Measurements from ENCODE around the gene FAM193B.

Gene FAM193B

GRCh38 chr5:177590406-177590805, 36.0 kb upstream of the FAM193B start:
- ATAC-seq: no peak
- TF ChIP-seq PPARA (CRISPR knock-in tag; IDR thresholded peaks at IDR 0.05; ENCODE audit: borderline replicate concordance): no peak
- TF ChIP-seq, protein P1, sequence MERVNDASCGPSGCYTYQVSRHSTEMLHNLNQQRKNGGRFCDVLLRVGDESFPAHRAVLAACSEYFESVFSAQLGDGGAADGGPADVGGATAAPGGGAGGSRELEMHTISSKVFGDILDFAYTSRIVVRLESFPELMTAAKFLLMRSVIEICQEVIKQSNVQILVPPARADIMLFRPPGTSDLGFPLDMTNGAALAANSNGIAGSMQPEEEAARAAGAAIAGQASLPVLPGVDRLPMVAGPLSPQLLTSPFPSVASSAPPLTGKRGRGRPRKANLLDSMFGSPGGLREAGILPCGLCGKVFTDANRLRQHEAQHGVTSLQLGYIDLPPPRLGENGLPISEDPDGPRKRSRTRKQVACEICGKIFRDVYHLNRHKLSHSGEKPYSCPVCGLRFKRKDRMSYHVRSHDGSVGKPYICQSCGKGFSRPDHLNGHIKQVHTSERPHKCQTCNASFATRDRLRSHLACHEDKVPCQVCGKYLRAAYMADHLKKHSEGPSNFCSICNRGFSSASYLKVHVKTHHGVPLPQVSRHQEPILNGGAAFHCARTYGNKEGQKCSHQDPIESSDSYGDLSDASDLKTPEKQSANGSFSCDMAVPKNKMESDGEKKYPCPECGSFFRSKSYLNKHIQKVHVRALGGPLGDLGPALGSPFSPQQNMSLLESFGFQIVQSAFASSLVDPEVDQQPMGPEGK (CRISPR knock-in tag; IDR thresholded peaks at IDR 0.05; ENCODE audit: borderline replicate concordance): no peak
- TF ChIP-seq, protein P2, sequence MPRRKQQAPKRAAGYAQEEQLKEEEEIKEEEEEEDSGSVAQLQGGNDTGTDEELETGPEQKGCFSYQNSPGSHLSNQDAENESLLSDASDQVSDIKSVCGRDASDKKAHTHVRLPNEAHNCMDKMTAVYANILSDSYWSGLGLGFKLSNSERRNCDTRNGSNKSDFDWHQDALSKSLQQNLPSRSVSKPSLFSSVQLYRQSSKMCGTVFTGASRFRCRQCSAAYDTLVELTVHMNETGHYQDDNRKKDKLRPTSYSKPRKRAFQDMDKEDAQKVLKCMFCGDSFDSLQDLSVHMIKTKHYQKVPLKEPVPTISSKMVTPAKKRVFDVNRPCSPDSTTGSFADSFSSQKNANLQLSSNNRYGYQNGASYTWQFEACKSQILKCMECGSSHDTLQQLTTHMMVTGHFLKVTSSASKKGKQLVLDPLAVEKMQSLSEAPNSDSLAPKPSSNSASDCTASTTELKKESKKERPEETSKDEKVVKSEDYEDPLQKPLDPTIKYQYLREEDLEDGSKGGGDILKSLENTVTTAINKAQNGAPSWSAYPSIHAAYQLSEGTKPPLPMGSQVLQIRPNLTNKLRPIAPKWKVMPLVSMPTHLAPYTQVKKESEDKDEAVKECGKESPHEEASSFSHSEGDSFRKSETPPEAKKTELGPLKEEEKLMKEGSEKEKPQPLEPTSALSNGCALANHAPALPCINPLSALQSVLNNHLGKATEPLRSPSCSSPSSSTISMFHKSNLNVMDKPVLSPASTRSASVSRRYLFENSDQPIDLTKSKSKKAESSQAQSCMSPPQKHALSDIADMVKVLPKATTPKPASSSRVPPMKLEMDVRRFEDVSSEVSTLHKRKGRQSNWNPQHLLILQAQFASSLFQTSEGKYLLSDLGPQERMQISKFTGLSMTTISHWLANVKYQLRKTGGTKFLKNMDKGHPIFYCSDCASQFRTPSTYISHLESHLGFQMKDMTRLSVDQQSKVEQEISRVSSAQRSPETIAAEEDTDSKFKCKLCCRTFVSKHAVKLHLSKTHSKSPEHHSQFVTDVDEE (CRISPR knock-in tag; IDR thresholded peaks at IDR 0.05): no peak

- no peak for TF ChIP-seq TCF4 (CRISPR knock-in tag; IDR thresholded peaks at IDR 0.05; ENCODE audit: borderline replicate concordance)
- no peak for TF ChIP-seq POU6F1 (CRISPR knock-in tag; IDR thresholded peaks at IDR 0.05; ENCODE audit: borderline replicate concordance, low read depth)
- TF ChIP-seq ZFP30 (CRISPR knock-in tag; IDR thresholded peaks at IDR 0.05): no peak
- TF ChIP-seq, protein P3, sequence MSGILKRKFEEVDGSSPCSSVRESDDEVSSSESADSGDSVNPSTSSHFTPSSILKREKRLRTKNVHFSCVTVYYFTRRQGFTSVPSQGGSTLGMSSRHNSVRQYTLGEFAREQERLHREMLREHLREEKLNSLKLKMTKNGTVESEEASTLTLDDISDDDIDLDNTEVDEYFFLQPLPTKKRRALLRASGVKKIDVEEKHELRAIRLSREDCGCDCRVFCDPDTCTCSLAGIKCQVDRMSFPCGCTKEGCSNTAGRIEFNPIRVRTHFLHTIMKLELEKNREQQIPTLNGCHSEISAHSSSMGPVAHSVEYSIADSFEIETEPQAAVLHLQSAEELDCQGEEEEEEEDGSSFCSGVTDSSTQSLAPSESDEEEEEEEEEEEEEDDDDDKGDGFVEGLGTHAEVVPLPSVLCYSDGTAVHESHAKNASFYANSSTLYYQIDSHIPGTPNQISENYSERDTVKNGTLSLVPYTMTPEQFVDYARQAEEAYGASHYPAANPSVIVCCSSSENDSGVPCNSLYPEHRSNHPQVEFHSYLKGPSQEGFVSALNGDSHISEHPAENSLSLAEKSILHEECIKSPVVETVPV (CRISPR knock-in tag; IDR thresholded peaks at IDR 0.05): no peak
- TF ChIP-seq ZNF70 (CRISPR knock-in tag; IDR thresholded peaks at IDR 0.05): no peak
- no peak for ATAC-seq
Observed at GRCh38 chr5:177588413-177588909, 34.1 kb upstream of the FAM193B start.

GRCh38 chr5:177578316-177578715, 24.0 kb upstream of the FAM193B start:
- ATAC-seq: no peak
- TF ChIP-seq, protein P3 (CRISPR knock-in tag; IDR thresholded peaks at IDR 0.05): no peak
- TF ChIP-seq, protein P4, sequence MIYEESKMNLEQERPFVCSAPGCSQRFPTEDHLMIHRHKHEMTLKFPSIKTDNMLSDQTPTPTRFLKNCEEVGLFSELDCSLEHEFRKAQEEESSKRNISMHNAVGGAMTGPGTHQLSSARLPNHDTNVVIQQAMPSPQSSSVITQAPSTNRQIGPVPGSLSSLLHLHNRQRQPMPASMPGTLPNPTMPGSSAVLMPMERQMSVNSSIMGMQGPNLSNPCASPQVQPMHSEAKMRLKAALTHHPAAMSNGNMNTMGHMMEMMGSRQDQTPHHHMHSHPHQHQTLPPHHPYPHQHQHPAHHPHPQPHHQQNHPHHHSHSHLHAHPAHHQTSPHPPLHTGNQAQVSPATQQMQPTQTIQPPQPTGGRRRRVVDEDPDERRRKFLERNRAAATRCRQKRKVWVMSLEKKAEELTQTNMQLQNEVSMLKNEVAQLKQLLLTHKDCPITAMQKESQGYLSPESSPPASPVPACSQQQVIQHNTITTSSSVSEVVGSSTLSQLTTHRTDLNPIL (CRISPR knock-in tag; IDR thresholded peaks at IDR 0.05; ENCODE audit: low read depth): no peak
- no peak for TF ChIP-seq PPARA (CRISPR knock-in tag; IDR thresholded peaks at IDR 0.05; ENCODE audit: borderline replicate concordance)
- no peak for TF ChIP-seq CSDC2 (CRISPR knock-in tag; IDR thresholded peaks at IDR 0.05)
- no peak for TF ChIP-seq ZNF8 (CRISPR knock-in tag; IDR thresholded peaks at IDR 0.05)
- TF ChIP-seq ISL1 (CRISPR knock-in tag; IDR thresholded peaks at IDR 0.05): no peak
- no peak for TF ChIP-seq POU6F1 (CRISPR knock-in tag; IDR thresholded peaks at IDR 0.05; ENCODE audit: borderline replicate concordance, low read depth)
- no peak for TF ChIP-seq ZNF565 (CRISPR knock-in tag; conservative IDR thresholded peaks at IDR 0.05; ENCODE audit: low read depth)

DNA sequence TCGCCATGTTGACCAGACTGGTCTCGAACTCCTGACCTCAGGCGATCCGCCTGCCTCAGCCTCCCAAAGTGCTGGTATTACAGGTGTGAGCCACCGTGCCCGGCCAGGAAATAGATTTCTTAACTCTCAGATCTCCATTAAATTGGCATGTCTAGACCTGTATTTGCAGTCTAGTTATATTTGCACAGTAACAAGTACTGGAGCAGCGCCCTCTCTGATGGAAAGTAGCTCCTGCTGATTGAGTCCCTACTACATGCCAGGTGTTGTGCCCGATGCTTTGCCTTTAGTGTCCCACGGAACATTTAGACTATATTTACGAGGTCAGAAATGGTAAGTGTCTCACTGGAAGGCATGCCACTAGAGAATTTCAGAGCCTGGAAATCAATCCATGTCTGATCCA, 21.8 kb upstream of the FAM193B start:
- TF ChIP-seq, protein P2 (CRISPR knock-in tag; IDR thresholded peaks at IDR 0.05): no peak
- no peak; the same call in 2 of the 3 replicates for ATAC-seq
